HG03469 (cell line): Measurements from ENCODE around the gene FOXN3.
"Not testable (repeated sequence)": the region's sequence is repeated elsewhere in the genome, so short reads cannot be mapped to it uniquely, and the experiment has no call there.

Experiments
- ATAC-seq: cut with Tn5 transposase; IDR thresholded peaks from one replicate; pipeline ENCODE4 v1.9.1; 2021; ENCODE audit warnings: mild to moderate bottlenecking, moderate library complexity, moderate number of reproducible peaks; ENCODE audit not compliant: unreplicated experiment

FOXN3 gene

DNA sequence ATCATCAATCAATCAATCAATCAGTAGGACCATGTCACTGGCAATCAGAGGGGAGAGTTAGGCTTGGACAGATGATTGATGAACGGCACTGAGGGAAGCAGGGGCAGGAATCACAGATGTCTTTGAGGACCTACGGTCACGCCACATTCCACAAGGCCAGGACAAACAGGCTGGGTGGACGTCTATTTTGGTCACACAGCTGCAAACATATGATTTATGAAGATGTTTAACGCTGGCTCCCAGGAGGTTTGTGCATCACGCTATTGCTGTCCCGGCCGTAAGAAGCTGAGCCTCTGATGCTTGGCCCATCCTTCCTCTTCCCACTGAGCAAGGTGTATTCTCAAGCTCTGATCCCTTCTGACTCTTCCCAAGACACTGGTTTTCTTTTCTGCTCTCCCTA, 160.8 kb downstream of the FOXN3 start:
- no peak for ATAC-seq

DNA sequence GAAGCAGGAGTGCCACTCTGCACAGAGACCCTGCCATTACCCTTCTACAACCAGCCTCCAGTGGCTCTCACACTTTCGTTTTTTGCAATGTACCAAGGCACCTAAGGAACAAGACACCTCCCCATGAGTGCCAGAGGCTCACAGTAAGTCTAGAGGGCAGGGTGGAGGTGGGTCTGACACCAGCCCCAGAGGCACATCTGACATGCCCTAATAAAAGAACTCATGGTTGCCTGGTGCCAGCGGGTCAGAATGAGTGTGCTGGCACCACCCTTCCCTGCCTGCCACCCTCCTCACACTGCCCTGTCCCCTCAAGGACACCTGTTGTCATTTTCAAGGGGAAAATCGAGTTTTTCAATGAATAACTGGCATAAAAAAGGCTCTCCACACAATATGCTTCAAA, 161.2 kb downstream of the FOXN3 start:
- ATAC-seq, result no peak

DNA sequence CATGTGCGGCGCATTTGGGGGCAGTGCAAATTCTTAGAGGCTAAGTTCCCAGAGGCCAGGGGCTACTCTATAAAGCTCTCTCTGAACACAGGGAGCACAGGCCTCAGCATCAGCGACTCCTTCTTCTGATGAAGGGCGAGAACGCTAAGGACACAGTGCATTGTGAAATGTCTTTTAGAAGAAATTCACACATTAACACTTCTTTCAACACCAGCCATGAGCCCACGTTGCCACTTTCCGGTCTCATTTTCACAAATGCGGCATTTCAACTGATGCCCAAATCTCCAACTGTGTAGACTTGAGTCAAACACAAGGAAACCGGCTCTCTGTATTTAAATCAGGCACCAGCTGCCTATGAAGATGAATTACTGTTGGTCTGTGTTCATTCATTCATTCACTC, 162.0 kb downstream of the FOXN3 start:
- ATAC-seq, result no peak

DNA sequence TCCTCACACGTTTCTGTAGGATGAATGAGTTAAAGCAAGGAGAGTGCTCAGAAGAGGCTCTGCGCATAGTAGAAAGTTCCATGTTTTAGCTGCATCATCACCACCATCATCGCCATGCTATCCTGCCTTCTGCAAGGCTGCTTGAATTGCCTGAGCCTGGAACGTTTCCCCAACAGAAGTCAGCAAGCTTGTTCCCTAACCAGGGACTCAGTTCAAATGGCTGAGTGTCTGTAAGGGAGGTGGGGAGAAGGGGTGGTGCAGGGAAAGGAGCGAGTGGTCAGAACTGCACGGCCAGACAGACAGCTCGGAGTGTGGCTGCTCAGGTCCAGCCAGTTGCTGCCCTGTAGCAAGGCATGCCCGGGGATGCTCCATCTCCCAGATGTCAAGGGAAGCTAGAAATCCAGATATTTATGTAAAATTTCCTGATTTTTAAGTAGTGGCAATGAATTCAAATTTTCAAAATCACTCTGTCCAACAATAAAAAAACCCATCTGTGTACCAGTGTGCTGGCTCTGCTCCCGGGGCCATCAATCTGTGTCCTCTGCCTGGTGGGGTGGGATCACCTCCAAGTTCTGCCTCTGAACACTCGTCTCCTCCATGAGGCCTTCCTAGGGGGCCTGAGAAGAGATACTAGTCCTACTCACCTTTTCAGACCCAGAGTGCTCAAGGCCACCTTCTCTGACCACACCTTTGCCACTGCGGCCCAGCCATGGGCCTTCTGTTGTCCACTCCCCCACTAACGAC, 162.7 kb downstream of the FOXN3 start:
- ATAC-seq, result no peak

DNA sequence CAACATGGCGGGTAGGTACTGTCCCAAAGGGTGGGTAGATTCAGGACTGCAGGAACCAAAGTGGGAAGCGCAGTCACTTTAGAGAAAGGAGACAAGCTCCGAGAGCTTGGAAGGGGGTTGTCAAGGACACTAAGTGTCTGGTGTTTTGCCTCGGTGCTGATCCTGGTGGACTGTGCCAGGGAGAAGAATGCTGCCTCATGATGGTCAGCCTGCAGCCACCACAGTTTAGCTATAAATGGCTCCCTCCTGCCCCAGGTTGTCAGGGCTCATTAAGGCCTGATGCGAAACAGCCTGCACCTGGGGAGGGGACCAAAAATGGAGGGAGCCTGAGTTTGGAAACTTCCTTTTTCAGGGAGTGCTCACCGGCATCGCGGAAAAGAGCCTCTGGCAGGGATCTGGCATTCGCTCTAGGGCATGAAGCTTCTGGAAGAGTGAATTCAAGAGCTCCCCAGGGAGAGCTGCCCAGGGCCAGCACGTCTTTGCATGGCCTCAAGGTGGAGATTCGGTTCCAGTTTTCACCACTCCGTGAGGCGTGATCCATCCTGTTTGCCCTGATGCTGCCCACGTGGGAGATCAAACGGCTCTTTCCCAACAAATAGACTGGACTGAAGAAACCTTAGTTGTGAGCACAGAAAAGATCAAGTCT, 164.0 kb downstream of the FOXN3 start:
- no peak for ATAC-seq

DNA sequence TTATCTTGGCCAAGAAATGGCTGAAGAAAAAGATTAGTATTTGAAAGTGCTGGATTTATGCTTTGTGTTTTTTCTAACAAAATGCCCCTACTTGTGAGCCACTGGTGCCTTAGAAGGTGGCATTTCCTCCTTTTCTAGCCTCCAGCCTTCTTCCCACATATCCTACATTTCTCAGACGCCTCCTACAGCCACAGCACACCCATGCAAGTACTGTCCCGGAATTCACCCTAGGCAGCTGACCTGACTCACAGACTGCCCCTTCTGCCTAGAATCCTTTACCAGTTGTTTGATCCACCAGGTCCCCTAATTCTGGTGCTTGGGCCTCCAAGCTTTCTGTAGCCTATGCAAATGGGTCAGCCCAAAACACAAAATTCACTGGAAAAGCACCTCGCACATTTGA, 166.0 kb downstream of the FOXN3 start:
- no peak for ATAC-seq

DNA sequence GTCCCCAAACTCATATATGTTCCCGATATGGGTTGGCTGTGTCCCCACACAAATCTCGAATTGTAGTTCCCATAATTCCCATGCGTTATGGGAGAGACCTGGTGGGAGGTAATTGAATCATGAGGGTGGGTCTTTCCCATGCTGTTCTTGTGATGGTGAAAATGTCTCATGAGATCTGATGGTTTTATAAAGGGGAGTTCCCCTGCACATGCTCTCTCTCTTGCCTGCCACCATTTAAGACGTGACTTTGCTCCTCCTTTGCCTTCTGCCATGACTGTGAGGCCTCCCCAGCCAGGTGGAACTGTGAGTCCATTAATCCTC, 166.4 kb downstream of the FOXN3 start:
- ATAC-seq, result not testable (repeated sequence)

DNA sequence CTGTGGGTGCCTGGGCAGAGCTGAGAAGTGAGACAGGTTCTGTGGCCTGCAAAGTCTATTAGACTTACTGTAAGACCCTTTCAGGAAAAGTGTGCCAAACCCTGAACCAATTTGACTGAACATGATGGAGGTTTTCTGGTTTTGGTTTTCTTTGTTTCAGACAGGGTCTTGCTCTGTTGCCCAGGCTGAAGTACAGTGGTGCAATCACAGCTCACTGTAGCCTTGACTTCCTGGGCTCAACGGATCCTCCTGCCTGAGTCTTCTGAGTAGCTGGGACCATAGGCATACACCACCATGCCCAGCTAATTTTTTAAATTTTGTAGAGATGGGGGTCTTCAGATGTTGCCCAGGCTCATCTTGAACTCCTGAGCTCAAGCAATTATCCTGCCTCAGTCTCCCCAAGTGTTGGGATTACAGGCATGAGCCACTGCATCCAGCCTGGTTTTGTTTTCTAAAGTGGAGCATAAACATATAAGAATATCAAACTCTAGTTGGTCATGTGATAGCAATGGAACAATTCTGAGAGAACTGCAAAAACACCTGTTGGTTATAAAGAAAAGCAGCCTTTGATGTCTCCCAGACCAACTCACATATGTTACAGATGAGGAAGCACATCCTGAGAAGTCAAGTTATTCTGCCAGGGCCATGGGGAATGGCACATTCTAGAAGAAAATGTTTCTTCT, 166.9 kb downstream of the FOXN3 start:
- no peak for ATAC-seq

DNA sequence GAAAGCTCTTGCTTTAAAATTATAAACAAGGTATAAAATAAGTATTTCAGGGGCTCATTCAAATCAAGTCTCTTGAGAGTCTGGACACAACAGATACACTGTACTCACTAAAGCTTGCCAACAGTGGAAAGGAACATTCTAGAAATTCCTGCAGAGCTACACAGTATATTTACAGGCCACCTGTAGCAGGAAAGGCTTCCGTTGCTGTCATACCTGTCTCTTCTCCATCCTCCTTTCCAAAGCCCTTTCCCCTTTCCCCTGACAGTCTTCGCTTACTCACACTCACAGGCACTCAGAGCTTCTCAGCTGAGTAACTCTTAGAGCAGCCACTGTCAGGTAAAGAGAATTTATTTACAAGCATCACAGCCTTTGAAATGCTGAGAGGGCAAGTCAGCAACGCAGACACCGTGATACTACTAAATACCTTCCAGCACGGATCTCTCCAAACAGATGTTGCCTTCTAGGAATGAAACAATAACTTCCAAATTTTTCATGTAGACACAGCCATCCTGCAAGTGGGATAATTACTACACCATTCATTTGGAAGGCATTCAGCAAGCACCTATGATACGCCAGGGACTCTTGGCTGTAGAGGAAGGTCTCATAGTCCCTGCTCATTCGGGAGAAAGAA, 167.9 kb downstream of the FOXN3 start:
- ATAC-seq, result no peak

DNA sequence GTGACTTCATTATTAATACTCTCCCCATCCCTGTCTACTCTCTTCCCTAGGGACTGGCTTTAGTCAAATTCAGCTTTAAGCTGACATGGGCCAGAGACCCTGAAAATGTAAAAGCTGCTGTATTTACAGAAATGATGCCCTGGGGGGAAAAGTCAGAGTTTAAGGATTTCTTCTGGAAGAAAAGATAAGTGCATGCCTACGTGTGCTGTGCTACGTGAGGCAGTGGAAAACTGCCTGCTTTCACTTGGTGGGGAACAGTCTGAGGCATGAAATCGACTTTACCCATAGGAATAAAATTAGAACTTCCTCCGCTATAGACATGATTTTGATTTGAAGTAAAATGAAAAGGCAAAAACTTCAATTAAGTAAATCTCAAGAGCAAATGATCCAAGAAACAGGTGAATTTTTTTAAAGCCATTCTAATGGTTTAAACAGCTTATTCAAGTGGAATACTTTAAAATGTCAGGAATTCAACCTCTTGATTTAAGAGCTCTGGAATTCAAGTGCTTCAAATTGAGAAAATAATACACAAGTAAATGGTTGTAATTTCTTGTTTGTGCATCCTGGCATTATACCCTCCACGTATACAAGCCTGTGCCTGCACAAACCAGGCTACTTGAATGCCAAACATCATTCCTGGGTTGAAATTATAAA, 168.5 kb downstream of the FOXN3 start:
- no peak for ATAC-seq

DNA sequence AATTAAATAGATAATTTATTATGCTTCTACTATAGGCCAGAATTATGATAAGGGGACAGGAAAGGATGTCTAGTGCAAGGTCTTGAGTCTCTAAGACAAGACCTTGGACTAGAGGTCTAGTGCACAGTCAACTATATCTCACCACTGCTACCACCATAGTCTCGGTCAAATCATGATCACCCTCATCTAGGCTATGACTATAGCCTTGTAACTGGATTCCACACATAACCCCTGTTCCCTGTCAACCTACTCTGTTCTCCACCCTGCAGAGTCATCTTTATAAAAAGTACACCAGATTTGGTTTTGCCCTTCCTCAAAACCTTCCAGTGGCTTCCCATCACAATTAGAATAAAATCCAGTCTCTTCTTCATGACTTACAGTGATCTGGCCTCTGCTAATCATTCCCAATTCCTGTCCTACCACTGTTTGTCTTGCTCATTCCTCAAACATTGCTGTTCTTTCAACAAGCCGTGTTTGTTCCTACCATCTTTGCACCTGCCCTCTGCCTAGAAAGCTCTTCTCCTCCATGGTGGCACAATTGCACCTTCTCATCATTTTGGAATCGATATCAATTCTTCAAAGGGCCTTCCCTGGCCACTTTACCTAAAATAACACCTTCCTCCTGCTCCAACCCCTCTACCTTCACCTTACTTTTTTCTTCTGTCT, 169.4 kb downstream of the FOXN3 start:
- no peak for ATAC-seq

DNA sequence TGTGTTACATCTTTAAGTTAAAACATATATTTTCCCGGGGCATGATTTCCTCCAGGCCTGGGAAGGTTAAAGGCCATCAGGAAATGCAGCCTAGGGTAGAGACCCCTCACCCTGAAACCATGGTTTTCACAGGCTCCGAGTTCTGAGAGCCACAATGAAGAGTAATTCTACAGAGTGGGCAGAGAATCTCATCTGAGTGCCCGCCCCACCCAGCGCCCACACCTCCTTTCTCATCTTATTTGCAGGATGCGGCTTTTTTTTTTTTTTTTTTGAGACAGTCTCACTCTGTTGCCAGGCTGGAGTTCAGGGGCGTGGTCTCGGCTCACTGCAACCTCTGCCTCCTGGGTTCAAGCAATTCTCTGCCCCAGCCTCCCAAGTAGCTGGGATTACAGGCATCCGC, 170.7 kb downstream of the FOXN3 start:
- no peak for ATAC-seq

DNA sequence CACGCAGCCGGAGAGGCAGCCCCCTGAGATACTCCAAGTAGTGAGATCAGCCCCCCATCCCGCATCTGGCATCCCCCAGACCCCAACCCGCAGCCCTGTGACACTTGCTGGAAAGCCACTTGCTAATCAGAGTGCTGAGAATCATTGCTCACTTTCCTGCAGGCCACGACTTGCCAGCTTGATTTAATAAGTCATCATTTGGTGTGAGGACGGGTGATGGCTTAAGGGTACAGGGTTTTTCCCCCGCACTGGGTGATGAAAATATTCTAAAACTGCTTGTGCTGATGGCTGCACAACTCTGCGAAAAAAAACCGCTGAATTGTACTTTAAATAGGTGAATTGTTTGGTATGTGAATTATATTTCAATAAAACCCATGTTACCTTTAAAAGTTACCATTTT, 171.2 kb downstream of the FOXN3 start:
- no peak for ATAC-seq

DNA sequence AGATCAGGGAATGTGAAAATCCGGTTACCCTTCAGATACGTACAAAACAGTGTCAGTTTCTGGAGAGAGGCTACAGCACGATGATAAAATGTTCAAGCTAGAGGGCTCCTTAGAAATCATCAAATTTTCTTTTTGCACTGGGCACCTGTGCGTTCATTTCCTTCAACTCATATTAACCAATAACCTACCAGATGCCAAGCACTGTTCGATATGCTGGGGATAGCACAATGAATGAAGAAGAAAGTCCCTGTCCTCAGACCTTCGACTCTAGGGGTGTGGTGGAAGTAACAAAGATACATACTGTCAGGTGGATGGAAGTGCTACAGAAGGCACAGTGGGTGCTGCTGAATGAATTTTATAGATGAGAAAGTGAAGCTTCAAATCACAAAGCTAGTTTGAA, 172.3 kb downstream of the FOXN3 start:
- no peak for ATAC-seq

DNA sequence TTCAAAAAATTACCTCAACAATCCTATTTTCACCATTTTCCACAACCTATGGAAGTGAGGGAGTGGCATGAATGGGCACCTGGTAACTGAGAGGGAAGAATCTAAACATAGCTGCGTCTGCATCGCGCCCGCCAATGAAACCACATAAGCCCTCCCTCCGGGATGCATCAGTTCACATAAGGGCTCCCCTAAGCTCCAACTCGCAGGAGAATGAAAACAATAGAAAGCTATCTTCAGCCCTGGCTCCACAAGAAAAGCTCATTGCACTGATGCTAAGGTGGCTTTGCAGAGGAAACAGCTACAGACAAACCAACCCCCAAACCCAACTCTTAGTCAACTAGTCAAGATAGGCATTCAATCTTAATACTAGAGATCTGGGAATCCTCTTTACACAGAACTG, 173.3 kb downstream of the FOXN3 start:
- no peak for ATAC-seq

DNA sequence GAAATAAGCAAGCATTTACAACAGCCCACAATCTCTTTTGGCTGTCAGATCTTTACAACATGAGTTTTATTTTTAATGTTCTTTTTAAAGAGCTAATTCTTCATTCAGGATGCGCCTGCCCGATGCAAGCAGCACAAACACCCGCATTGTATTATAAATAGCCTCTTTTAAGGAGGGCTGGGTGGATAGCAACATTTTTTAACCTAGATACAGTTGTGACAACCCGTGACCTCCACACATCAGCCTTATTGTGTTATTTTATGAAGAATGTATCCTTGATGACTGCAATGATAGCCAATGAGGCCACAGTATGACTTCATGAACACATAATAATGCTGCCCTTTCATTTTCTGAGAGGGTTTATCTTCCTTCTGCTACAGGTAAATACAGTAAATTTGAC, 173.7 kb downstream of the FOXN3 start:
- no peak for ATAC-seq

DNA sequence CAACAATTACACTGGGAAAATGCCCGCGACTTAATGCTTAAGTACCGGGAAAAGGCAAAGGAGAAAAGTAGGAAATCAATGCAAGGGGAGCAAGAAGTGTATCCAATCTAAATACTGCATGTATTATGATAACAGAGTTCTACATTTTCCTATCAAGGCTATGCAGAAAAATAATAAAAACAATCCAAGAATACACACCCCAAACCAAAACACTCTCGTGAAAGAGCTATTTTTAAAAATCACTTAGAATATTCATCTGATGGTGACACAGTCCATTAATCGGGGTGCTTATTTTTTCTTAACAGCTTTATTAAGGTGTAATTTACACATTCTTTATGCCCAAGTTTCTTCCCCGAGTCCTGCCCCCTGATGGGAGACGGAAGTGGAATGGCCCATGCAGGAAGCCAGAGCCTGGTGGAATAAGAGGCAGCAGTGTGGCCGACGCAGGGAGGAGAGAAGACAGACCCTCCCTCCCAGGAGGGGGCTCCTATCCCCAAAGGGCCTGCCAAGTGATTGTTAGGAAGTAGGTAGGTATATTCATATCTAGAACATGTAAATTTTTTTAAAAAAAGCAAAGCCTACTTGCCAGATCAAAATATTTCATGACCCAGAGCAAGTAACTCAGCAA, 174.3 kb downstream of the FOXN3 start:
- ATAC-seq, result no peak

DNA sequence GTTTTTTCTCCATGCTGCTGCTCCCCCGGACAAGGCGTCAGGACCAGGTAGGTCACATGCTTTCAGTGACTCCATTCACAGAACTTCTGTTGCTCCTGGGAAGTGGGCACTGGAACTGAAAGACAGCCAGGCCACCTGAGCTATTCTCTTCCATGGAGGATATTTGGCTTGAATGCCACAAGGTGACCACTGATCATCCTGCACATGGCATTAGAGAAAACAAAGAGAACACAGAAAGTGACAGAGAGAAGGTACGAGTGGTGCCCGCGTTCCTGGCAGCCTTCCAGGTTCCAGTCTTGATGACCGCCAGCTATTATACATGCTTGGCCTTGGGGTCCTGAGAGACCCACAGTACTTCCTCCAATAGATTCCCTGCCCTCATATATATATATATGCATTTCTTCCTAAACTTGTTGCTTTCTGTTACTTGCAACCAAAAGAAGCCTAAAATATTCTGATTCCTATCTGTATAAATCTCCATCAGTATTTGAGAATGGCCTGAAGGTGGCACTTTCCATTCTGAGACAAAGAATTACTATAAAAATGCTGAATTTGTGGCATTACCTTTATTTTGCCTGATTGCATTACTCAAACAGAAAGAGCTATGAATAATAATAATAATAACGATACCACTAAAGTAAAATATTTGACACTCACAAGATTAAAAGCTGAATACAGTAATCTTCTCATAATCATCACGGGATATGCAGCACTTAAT, 174.9 kb downstream of the FOXN3 start:
- ATAC-seq, result no peak

DNA sequence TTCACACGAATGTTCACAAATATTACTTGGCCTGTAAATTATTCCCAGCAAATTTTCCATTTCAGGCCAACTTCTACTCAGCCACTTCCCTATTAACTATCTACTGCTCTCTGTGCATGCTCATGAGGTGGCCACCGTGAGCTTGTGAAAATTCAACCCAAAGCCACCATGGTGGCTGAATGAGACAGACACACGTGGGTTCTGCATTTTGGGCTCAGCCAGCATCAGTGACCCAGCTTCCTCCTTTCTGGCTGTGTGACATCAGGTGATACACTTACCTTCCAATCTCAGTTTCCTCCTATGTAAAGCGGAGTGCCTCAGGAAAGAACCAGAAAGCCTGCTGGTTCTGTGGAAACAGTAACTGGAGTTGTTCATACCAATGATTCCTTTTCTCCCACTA, 175.8 kb downstream of the FOXN3 start:
- ATAC-seq, result no peak

DNA sequence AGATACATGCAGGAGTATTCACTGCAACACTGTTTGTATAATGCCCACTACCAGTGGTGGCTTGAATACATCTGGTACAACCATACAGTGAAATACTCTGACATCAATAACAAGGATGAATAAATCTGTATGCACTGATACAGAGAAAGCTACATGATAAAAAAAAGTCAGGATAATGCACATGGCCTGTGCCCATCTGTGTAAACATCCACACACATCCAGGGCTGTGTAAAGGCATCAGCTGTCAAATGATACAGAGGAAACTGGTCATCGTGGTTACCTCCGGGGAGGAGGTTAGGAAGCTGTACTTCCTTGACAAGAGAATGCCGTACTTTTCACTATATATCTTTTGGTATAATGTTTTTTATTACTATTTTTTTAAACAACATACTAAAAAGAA, 176.6 kb downstream of the FOXN3 start:
- ATAC-seq, result no peak
